ACC112 (cell line): ENCODE results near the gene SUN5.
"Not testable (repeated sequence)": the region's sequence is repeated elsewhere in the genome, so short reads cannot be mapped to it uniquely, and the experiment has no call there.

Source experiments
- H2AFZ ChIP-seq: fragments of 200-600 bp; sonication (generic); one replicate; pipeline ENCODE4 v1.6.0; 2017; ENCODE audit warnings: antibody characterized with exemption, low read length; ENCODE audit not compliant: unreplicated experiment
- H3K27ac ChIP-seq: fragments of 200-600 bp; sonication (generic); 2 replicates; pipeline ENCODE4 v1.5.1; 2014; ENCODE audit warnings: low read depth, mild to moderate bottlenecking, antibody characterized with exemption, low read length, moderate library complexity
- H3K27me3 ChIP-seq: fragments of 200-600 bp; sonication (generic); 2 replicates; pipeline ENCODE4 v1.6.1; 2014; ENCODE audit warnings: mild to moderate bottlenecking, antibody characterized with exemption, low read length, moderate library complexity, mixed read lengths; ENCODE audit not compliant: insufficient read depth
- H3K36me3 ChIP-seq: fragments of 200-600 bp; sonication (generic); 2 replicates; pipeline ENCODE4 v1.6.1; 2016; ENCODE audit warnings: mild to moderate bottlenecking, antibody characterized with exemption, low read length, moderate library complexity, mixed read lengths; ENCODE audit not compliant: insufficient read depth
- H3K4me1 ChIP-seq: fragments of 200-600 bp; sonication (generic); one replicate; pipeline ENCODE4 v1.6.1; 2016; ENCODE audit warnings: low read length, mixed read lengths; ENCODE audit not compliant: insufficient read depth, unreplicated experiment, control insufficient read depth
- H3K4me3 ChIP-seq: fragments of 200-600 bp; sonication (generic); 2 replicates; pipeline ENCODE4 v1.5.1; 2014; ENCODE audit warnings: mild to moderate bottlenecking, low read depth, low read length
- H3K79me2 ChIP-seq: fragments of 200-600 bp; sonication (generic); one replicate; pipeline ENCODE4 v1.6.0; 2016; ENCODE audit warnings: low read length; ENCODE audit not compliant: control insufficient read depth, unreplicated experiment, insufficient read depth

The SUN5 gene

DNA sequence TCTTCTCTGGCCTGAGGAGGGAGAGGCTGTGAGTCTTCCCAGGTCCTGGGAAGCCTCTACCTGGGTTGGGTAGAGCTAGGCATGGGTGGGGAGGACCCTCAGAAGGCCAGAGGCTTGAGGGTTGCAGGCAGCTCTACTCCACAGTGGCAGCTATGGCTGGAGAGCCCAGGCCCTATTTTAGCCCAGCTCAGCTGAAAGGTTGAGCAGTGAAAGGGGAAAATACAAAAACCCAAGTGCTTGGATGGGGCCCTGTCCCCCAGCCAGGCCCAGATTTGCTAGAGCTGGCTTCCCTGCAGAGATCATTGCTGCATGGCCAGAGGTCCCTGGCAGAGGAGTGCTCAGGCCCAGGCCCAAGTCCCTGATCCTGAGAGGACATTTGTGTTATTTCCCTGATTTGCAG, 45.7 kb downstream of the SUN5 start:
- no peak overlapping the region for H2AFZ ChIP-seq
- no peaks in the 10 kb centered on the region for H3K79me2 ChIP-seq
- no peaks in the 10 kb centered on the region for H3K4me1 ChIP-seq
- no peak overlapping the region for H3K4me3 ChIP-seq
- H3K36me3 ChIP-seq, result no peaks in the 10 kb centered on the region
- H3K27ac ChIP-seq, result no peak overlapping the region
- H3K27me3 ChIP-seq, result peaks cover 46% of the 10 kb centered on the region

DNA sequence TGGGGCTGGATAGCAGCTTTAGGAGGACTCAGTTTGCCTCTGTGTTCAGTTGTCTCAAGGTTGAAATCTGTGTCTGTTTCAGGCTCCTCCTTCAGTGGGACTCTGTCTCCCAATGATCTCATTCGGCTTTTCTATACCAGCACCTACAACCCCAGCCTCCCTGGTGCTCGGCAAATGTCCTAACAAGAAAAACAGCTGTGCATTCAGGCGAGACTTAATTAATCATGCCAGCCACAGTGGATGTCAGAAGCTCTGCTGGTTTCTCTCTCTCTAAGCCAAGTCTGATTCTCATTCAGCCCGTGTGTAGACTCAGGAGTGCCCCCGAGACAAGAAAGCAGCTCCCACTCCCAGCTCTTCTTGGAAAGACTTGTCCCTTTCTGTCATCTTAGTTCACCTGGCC, 46.8 kb downstream of the SUN5 start:
- Histone ChIP-seq H3K27me3 (peaks cover 48% of the 10 kb centered on the region), H3K4me1 (no peaks in the 10 kb centered on the region), H3K79me2 (no peaks in the 10 kb centered on the region)

DNA sequence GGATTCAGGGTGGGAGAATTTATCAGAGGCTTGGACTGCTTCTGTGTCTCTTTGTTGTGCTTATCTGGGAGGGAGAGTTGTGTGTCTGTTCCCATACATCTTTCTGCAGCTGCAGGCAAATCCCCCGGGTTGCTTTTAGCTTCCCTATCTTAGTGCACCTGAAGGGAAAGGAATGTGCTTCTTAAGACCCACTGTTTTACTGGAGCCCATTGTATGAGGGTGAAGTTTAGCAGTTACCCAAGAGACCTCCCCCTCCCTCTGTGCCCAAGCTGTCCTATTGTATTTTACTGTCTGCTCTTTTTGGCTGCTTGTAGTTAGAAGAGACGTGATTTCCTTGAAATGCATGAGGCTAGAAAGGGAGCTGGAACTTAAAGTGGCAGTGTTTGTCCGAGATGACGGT, 53.7 kb downstream of the SUN5 start:
- H3K4me3 ChIP-seq, H3K79me2 ChIP-seq, H3K4me1 ChIP-seq, H3K36me3 ChIP-seq, H2AFZ ChIP-seq, H3K27ac ChIP-seq: not testable (repeated sequence)
- H3K27me3 ChIP-seq, result peaks cover 89% of the 10 kb centered on the region

More for the DNA sequence above, 46.8 kb downstream of the SUN5 start:
- Histone ChIP-seq H2AFZ (no peak overlapping the region), H3K4me3 (no peak overlapping the region), H3K36me3 (no peaks in the 10 kb centered on the region), H3K27ac (no peak overlapping the region)

DNA sequence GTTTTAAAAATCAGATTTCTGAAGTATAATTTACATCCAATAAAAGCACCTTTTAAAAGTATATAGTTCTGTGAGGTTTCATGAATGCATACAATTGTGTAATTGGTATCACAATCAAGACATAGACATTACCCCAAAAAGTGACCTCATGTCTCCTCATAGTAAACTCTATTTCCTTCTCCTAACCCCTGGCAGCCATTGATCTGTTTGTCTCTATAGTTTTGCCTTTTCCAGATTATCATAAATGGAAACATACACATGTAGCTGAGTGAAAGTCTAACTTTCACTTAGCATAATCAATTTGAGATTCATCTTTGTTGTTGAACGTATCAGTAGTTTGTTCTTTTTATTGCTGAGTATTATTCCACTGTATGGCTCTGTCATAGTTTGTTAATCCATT, 57.6 kb downstream of the SUN5 start:
- Histone ChIP-seq H3K27ac (no peak overlapping the region), H3K79me2 (no peaks in the 10 kb centered on the region), H3K4me3 (no peak overlapping the region), H3K36me3 (no peaks in the 10 kb centered on the region), H3K4me1 (no peaks in the 10 kb centered on the region), H2AFZ (no peak overlapping the region), H3K27me3 (peaks cover 83% of the 10 kb centered on the region)

DNA sequence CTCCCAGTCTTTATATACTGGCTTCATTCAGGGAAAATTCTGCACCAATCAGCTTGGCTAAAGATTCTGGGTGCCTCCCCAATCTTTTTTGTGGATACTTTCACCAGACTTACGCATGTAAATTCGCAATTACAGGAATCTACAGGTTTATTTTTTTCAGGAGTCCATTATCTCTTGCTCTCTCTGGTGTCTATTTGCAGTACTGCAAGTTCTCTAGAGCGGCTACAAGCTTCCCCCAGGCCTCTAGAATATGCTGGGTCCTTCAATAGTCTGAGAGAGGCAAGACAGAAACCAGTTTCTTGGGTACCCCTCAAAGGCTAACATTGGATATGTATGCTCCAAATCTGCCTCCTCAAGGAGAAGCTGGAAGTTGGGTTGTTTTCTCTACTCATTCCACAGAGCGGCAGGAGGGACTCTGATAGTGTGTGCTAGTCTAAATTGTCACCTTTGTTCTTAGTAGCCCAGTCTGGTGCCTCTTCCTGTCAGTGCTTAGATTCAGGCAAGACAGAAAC, 58.5 kb downstream of the SUN5 start:
- no peak overlapping the region for H3K27ac ChIP-seq
- H2AFZ ChIP-seq, result no peak overlapping the region
- H3K36me3 ChIP-seq, result no peaks in the 10 kb centered on the region
- no peak overlapping the region for H3K4me3 ChIP-seq
- H3K27me3 ChIP-seq, result peaks cover 81% of the 10 kb centered on the region
- no peaks in the 10 kb centered on the region for H3K79me2 ChIP-seq
- no peaks in the 10 kb centered on the region for H3K4me1 ChIP-seq

DNA sequence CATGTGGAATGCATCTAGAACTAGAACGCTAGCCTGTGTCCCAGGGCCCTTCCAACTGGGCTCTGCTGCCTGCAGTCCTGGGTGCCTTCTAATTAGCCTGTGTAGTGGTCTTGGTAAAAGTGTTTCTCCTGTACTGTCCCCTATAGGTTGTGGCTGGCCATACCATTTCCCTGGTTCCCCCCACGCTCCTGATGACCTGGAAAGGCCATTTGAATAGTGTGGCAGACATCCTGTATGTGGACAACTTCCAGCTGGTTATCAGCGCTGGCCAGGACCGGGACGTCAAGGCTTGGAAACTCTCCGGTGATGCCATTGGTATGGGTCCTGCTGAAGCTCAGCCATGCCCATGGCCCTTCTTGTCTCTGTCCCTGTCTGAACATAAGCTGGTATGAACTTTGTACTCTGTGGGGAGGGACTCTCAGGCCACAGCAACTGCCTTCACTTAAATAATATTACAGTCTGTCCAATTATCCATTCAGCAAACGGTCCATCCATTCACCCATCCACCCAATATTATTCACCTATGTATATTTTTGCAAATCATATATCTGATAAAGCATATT, 60.7 kb downstream of the SUN5 start:
- Histone ChIP-seq H2AFZ (no peak overlapping the region), H3K27ac (no peak overlapping the region), H3K4me1 (no peaks in the 10 kb centered on the region), H3K79me2 (no peaks in the 10 kb centered on the region), H3K4me3 (no peak overlapping the region), H3K27me3 (peaks cover 69% of the 10 kb centered on the region), H3K36me3 (no peaks in the 10 kb centered on the region)

DNA sequence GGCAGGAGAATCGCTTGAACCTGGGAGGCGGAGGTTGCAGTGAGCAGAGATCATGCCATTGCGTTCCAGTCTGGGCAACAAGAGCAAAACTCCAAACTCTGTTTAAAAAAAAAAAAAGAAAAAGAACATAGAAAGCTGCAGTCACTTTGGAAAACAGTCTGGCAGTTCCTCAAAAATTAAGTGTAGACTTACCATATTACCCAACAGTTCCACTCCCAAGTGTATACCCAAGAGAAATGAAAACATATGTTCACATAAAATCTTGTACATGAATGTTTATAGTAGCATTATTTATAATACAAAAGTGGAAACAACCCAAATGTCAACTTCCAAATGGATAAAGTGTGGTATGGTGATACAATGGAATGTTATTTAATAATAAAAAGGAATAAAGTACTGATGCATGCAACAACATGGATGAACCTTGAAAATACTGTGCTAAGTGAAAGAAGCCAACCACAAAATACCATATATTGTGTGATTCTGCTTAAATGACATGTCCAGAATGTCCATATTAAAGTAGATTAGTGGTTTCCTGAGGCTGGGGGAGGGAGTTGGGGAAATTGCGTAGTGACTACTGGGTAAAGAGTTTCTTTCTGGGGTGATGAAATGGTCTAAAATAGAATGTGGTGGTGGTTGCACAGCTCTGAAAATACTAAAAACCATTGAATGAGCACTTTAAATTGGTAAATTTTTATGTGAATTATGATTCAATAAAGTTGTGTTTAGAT, 62.9 kb downstream of the SUN5 start:
- no peak overlapping the region for H2AFZ ChIP-seq
- H3K4me3 ChIP-seq, result no peak overlapping the region
- H3K4me1 ChIP-seq, result no peaks in the 10 kb centered on the region
- no peaks in the 10 kb centered on the region for H3K36me3 ChIP-seq
- H3K27me3 ChIP-seq, result peaks cover 60% of the 10 kb centered on the region
- H3K79me2 ChIP-seq, result no peaks in the 10 kb centered on the region
- no peak overlapping the region for H3K27ac ChIP-seq

DNA sequence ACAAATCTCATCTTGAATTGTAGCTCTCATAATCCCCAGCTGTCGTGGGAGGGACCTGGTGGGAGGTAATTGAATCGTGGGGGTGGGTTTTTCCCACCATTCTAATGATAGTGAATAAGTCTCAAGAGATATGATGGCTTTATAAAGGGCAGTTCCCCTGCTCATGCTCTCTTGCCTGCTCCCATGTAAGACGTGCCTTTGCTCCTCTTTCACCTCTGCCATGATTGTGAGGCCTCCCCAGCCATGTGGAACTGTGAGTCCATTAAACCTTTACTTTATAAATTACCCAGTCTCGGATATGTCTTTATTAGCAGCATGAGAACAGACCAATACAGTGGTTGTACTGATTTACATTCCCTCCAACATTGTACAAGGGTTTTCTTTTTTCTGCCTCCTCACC, 69.7 kb downstream of the SUN5 start:
- Histone ChIP-seq H3K27ac (no peak overlapping the region), H2AFZ (no peak overlapping the region), H3K79me2 (no peaks in the 10 kb centered on the region), H3K4me1 (no peaks in the 10 kb centered on the region), H3K4me3 (no peak overlapping the region), H3K36me3 (no peaks in the 10 kb centered on the region), H3K27me3 (peaks cover 12% of the 10 kb centered on the region)
